ENCODE data around the gene SLC49A4.

SLC49A4 gene

GRCh38 chr3:122919291-122919610, 124.4 kb downstream of the SLC49A4 start:
- no peak overlapping the region for H2AK5ac ChIP-seq (ENCODE audit: low read depth, low read length)
- no peak overlapping the region for H2BK12ac ChIP-seq (ENCODE audit: low read length)
- peaks cover 0 to 12% (median 0%) of the 10 kb centered on the region in 3 experiments for H3K27me3 ChIP-seq (ENCODE audit: control insufficient read depth in 3 of 3, insufficient read depth in 3 of 3, low read depth in 1 of 3, low read length in 3 of 3)
- no peaks in the 10 kb centered on the region for H3K79me1 ChIP-seq (ENCODE audit: low read depth, low read length)
- H3K9ac ChIP-seq (ENCODE audit: low read depth, low read length, poor library complexity), result no peak overlapping the region
- peaks cover 0 to 2% of the 10 kb centered on the region in 2 donors for H3K4me1 ChIP-seq (ENCODE audit: control insufficient read depth in 2 of 2, insufficient read depth in 1 of 2, low read depth in 1 of 2, low read length in 2 of 2)
- no peak overlapping the region for H3K27ac ChIP-seq (replicated peaks; ENCODE audit: low read length)
- no peak overlapping the region for H2BK120ac ChIP-seq (ENCODE audit: low read depth, low read length)
- DNase-seq (ENCODE audit: low spot score), result no peak
- H3K18ac ChIP-seq (ENCODE audit: low read length), result no peak overlapping the region
- H3K4ac ChIP-seq (ENCODE audit: low read length), result no peak overlapping the region
- no peak overlapping the region for H2BK15ac ChIP-seq (ENCODE audit: low read length)
- no CpG with 5 or more reads among the region's 3 CpGs for WGBS, 2 donors (ENCODE audit: extremely low coverage in 2 of 2, insufficient read length in 2 of 2, insufficient replicate concordance in 1 of 2)
- no peak overlapping the region for H4K8ac ChIP-seq (ENCODE audit: low read depth, low read length)
- no peak overlapping the region for H2AFZ ChIP-seq (ENCODE audit: low read length)
- H3K23ac ChIP-seq (ENCODE audit: low read depth, low read length, poor library complexity), result no peak overlapping the region
- H3K14ac ChIP-seq (ENCODE audit: low read length), result no peak overlapping the region
- H4K91ac ChIP-seq (ENCODE audit: low read depth, low read length, poor library complexity), result no peak overlapping the region
- no peak overlapping the region for H3K4me2 ChIP-seq (ENCODE audit: insufficient read depth, low read length, poor library complexity, severe bottlenecking)
- H2BK5ac ChIP-seq (ENCODE audit: low read length), result no peak overlapping the region
- H3K4me3 ChIP-seq (ENCODE audit: low read length in 2 of 2), result no peak overlapping the region
- H3K9me3 ChIP-seq (replicated peaks in 1 of 2; ENCODE audit: control insufficient read depth in 2 of 2, insufficient read depth in 1 of 2, low read depth in 1 of 2, low read length in 2 of 2), result no peaks in the 10 kb centered on the region
- H3K36me3 ChIP-seq (replicated peaks in 1 of 2; ENCODE audit: control insufficient read depth in 2 of 2, insufficient read depth in 2 of 2, low read length in 2 of 2), result peaks cover 0 to 100% of the 10 kb centered on the region in 2 donors

DNA sequence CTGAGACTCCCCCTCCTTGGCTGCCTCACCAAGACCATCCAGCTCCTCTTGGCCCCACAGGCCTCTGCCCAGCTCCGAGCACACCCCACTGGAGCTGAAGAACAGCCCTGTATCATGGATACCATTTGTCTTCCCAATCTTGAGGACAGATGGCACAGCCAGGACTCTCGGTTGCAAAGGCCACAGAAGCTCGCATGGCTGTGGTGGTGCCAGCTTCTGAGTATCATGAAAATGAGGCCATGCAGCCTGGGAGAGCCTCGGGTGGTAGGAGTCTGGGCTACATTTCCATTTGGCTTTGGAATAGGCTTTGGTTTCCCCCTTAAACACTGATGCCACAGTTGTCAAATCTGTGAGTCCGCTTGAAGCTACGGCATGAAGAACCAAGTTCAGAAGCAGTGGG, 126.1 kb downstream of the SLC49A4 start:
- Histone ChIP-seq H2BK5ac (ENCODE audit: low read length) (no peak overlapping the region), H3K18ac (ENCODE audit: low read length) (no peak overlapping the region), H3K79me1 (ENCODE audit: low read depth, low read length) (no peaks in the 10 kb centered on the region), H2BK15ac (ENCODE audit: low read length) (no peak overlapping the region), H2BK120ac (ENCODE audit: low read depth, low read length) (no peak overlapping the region), H3K36me3 (replicated peaks in 1 of 2; ENCODE audit: control insufficient read depth in 2 of 2, insufficient read depth in 2 of 2, low read length in 2 of 2) (peaks cover 0 to 100% of the 10 kb centered on the region in 2 donors), H2AK5ac (ENCODE audit: low read depth, low read length) (no peak overlapping the region), H4K91ac (ENCODE audit: low read depth, low read length, poor library complexity) (no peak overlapping the region), H3K27me3 (ENCODE audit: control insufficient read depth in 3 of 3, insufficient read depth in 3 of 3, low read depth in 1 of 3, low read length in 3 of 3) (peaks cover 0 to 10% (median 0%) of the 10 kb centered on the region in 3 experiments), H3K4me2 (ENCODE audit: insufficient read depth, low read length, poor library complexity, severe bottlenecking) (no peak overlapping the region), H2AFZ (ENCODE audit: low read length) (no peak overlapping the region), H3K4me3 (ENCODE audit: low read length in 2 of 2) (no peak overlapping the region), H3K14ac (ENCODE audit: low read length) (no peak overlapping the region), H3K9me3 (replicated peaks in 1 of 2; ENCODE audit: control insufficient read depth in 2 of 2, insufficient read depth in 1 of 2, low read depth in 1 of 2, low read length in 2 of 2) (no peaks in the 10 kb centered on the region), H4K8ac (ENCODE audit: low read depth, low read length) (no peak overlapping the region), H3K27ac (replicated peaks; ENCODE audit: low read length) (no peak overlapping the region), H3K9ac (ENCODE audit: low read depth, low read length, poor library complexity) (no peak overlapping the region), H3K4ac (ENCODE audit: low read length) (no peak overlapping the region), H2BK12ac (ENCODE audit: low read length) (no peak overlapping the region), H3K23ac (ENCODE audit: low read depth, low read length, poor library complexity) (no peak overlapping the region), H3K4me1 (ENCODE audit: control insufficient read depth in 2 of 2, insufficient read depth in 1 of 2, low read depth in 1 of 2, low read length in 2 of 2) (peaks cover 0 to 2% of the 10 kb centered on the region in 2 donors)
- WGBS, 2 donors (ENCODE audit: extremely low coverage in 2 of 2, insufficient read length in 2 of 2, insufficient replicate concordance in 1 of 2), result no CpG with 5 or more reads among the region's 6 CpGs
- no peak for DNase-seq (ENCODE audit: low spot score)

GRCh38 chr3:122921791-122922651, 127.2 kb downstream of the SLC49A4 start:
- no CpG with 5 or more reads among the region's 68 CpGs for WGBS, 2 donors (ENCODE audit: extremely low coverage in 2 of 2, insufficient read length in 2 of 2, insufficient replicate concordance in 1 of 2)

DNA sequence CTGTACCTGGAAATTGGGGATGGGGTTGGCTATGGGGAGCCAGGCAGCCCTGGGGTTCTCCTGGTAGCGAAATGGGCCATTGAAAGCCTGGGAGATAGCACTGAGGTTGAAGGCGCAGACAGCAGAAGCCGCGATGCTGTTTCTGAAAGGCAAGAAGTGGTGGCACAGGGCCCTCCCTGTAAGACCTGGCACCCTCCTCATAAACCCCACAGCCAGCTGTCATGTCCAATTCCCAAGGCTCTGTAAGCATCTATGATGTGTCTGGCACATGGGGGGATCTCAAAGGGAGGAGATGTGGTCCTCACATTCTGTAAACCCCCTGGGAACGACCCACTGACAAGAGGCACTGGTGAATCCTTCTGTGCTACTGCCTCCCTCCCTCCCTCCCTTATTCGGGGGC, 128.7 kb downstream of the SLC49A4 start:
- no peak overlapping the region for H2BK120ac ChIP-seq (ENCODE audit: low read depth, low read length)
- no peaks in the 10 kb centered on the region for H3K9me3 ChIP-seq (replicated peaks in 1 of 2; ENCODE audit: control insufficient read depth in 2 of 2, insufficient read depth in 1 of 2, low read depth in 1 of 2, low read length in 2 of 2)
- peaks cover 0 to 10% (median 0%) of the 10 kb centered on the region in 3 experiments for H3K27me3 ChIP-seq (ENCODE audit: control insufficient read depth in 3 of 3, insufficient read depth in 3 of 3, low read depth in 1 of 3, low read length in 3 of 3)
- H4K91ac ChIP-seq (ENCODE audit: low read depth, low read length, poor library complexity), result no peak overlapping the region
- H2BK12ac ChIP-seq (ENCODE audit: low read length), result no peak overlapping the region
- H3K23ac ChIP-seq (ENCODE audit: low read depth, low read length, poor library complexity), result no peak overlapping the region
- DNase-seq (ENCODE audit: low spot score), result no peak
- peaks cover 0 to 2% of the 10 kb centered on the region in 2 donors for H3K4me1 ChIP-seq (ENCODE audit: control insufficient read depth in 2 of 2, insufficient read depth in 1 of 2, low read depth in 1 of 2, low read length in 2 of 2)
- no peak overlapping the region for H3K27ac ChIP-seq (replicated peaks; ENCODE audit: low read length)
- no CpG with 5 or more reads among the region's 6 CpGs for WGBS, 2 donors (ENCODE audit: extremely low coverage in 2 of 2, insufficient read length in 2 of 2, insufficient replicate concordance in 1 of 2)
- H3K18ac ChIP-seq (ENCODE audit: low read length), result no peak overlapping the region
- H3K4me2 ChIP-seq (ENCODE audit: insufficient read depth, low read length, poor library complexity, severe bottlenecking), result no peak overlapping the region
- H2AK5ac ChIP-seq (ENCODE audit: low read depth, low read length), result no peak overlapping the region
- no peaks in the 10 kb centered on the region for H3K79me1 ChIP-seq (ENCODE audit: low read depth, low read length)
- H4K8ac ChIP-seq (ENCODE audit: low read depth, low read length), result no peak overlapping the region
- H3K4me3 ChIP-seq (ENCODE audit: low read length in 2 of 2), result no peak overlapping the region
- no peak overlapping the region for H3K14ac ChIP-seq (ENCODE audit: low read length)
- no peak overlapping the region for H3K4ac ChIP-seq (ENCODE audit: low read length)
- peaks cover 0 to 100% of the 10 kb centered on the region in 2 donors for H3K36me3 ChIP-seq (replicated peaks in 1 of 2; ENCODE audit: control insufficient read depth in 2 of 2, insufficient read depth in 2 of 2, low read length in 2 of 2)
- H2BK5ac ChIP-seq (ENCODE audit: low read length), result no peak overlapping the region
- H2BK15ac ChIP-seq (ENCODE audit: low read length), result no peak overlapping the region
- no peak overlapping the region for H3K9ac ChIP-seq (ENCODE audit: low read depth, low read length, poor library complexity)
- no peak overlapping the region for H2AFZ ChIP-seq (ENCODE audit: low read length)

More at GRCh38 chr3:122921791-122922651, 127.2 kb downstream of the SLC49A4 start:
- Histone ChIP-seq H4K8ac (ENCODE audit: low read depth, low read length) (no peak overlapping the region), H3K9me3 (replicated peaks in 1 of 2; ENCODE audit: control insufficient read depth in 2 of 2, insufficient read depth in 1 of 2, low read depth in 1 of 2, low read length in 2 of 2) (no peaks in the 10 kb centered on the region), H3K27ac (replicated peaks; ENCODE audit: low read length) (no peak overlapping the region), H3K4me1 (ENCODE audit: control insufficient read depth in 2 of 2, insufficient read depth in 1 of 2, low read depth in 1 of 2, low read length in 2 of 2) (peaks cover 0 to 2% of the 10 kb centered on the region in 2 donors), H2BK5ac (ENCODE audit: low read length) (no peak overlapping the region), H3K79me1 (ENCODE audit: low read depth, low read length) (no peaks in the 10 kb centered on the region), H2BK15ac (ENCODE audit: low read length) (no peak overlapping the region), H2AFZ (ENCODE audit: low read length) (no peak overlapping the region), H3K18ac (ENCODE audit: low read length) (peak overlapping the region; percentile 67), H2AK5ac (ENCODE audit: low read depth, low read length) (peak overlapping the region; percentile 18), H3K14ac (ENCODE audit: low read length) (no peak overlapping the region), H2BK120ac (ENCODE audit: low read depth, low read length) (no peak overlapping the region), H3K9ac (ENCODE audit: low read depth, low read length, poor library complexity) (no peak overlapping the region), H4K91ac (ENCODE audit: low read depth, low read length, poor library complexity) (no peak overlapping the region), H3K23ac (ENCODE audit: low read depth, low read length, poor library complexity) (peak overlapping the region; percentile 53), H3K4me2 (ENCODE audit: insufficient read depth, low read length, poor library complexity, severe bottlenecking) (peak overlapping the region; percentile 61), H3K36me3 (replicated peaks in 1 of 2; ENCODE audit: control insufficient read depth in 2 of 2, insufficient read depth in 2 of 2, low read length in 2 of 2) (peaks cover 0 to 100% of the 10 kb centered on the region in 2 donors), H3K4me3 (ENCODE audit: low read length in 2 of 2) (peak overlapping the region in 1 of 2 donors; percentile 61), H3K27me3 (ENCODE audit: control insufficient read depth in 3 of 3, insufficient read depth in 3 of 3, low read depth in 1 of 3, low read length in 3 of 3) (peaks cover 0 to 10% (median 0%) of the 10 kb centered on the region in 3 experiments), H2BK12ac (ENCODE audit: low read length) (no peak overlapping the region), H3K4ac (ENCODE audit: low read length) (no peak overlapping the region)
- peak; percentile 15 for DNase-seq (ENCODE audit: low spot score)
